Right atrium auricular region (tissue), 2 donors: ENCODE data around the gene ILDR2. TPM values are rescaled to one million over a fixed set of nuclear protein-coding genes. Genes with fewer than 3 reads are reported as not detected.

ENCODE experiments used
- DNase-seq: peaks from one replicate; pipeline ENCODE4 v3.0.0-alpha.2; 2019; ENCODE audit warnings: low spot score
- H3K27ac ChIP-seq, 2 donors: fragments of 200-600 bp; sonication (generic); 1 replicate in 1 of 2; 2 replicates in 1 of 2; pipeline ENCODE4 v1.5.1; 2016 to 2019
- H3K27me3 ChIP-seq, 2 donors: fragments of 200-600 bp; sonication (generic); one replicate each; pipeline versions ENCODE4 v1.5.1 to v1.6.0; 2017 to 2019
- H3K36me3 ChIP-seq: fragments of 200-600 bp; sonication (generic); one replicate; pipeline ENCODE4 v1.5.1; 2016
- H3K4me1 ChIP-seq, 2 donors: fragments of 200-600 bp; sonication (generic); one replicate each; pipeline versions ENCODE4 v1.5.1 to v1.6.0; 2017 to 2019
- H3K4me3 ChIP-seq, 2 donors: fragments of 200-600 bp; sonication (generic); 1 replicate in 1 of 2; 2 replicates in 1 of 2; pipeline ENCODE4 v1.5.1; 2017 to 2019; ENCODE audit warnings: mild to moderate bottlenecking in 1 of 2, moderate library complexity in 1 of 2
- H3K9me3 ChIP-seq, 2 donors: fragments of 200-600 bp; sonication (generic); one replicate each; pipeline ENCODE4 v1.5.1; 2019
- CTCF ChIP-seq, 2 donors: fragments of 200-600 bp; sonication (generic); IDR thresholded peaks; one replicate each; pipeline ENCODE4 v1.5.1; 2019; ENCODE audit warnings: antibody characterized with exemption in 2 of 2
- total RNA-seq, 2 donors: library from RNA; depleted of rRNA; stranded (reverse); fragments of >200 nt; gene quantifications; one replicate each; pipeline ENCODE4 v1.1.0, GENCODE V29; 2016

The ILDR2 gene
- total RNA-seq, 2 donors from 2014 or later, result 7.3 to 23.2 TPM

GRCh38 chr1:166910396-166910994 lies 64.8 kb downstream of the ILDR2 start:
- no peak overlapping the region for H3K4me3 ChIP-seq
- no peaks in the 10 kb centered on the region for H3K4me1 ChIP-seq
- H3K9me3 ChIP-seq, result peaks cover 0 to 9% of the 10 kb centered on the region in 2 donors
- TF ChIP-seq CTCF (IDR thresholded peaks at IDR 0.05), result peak; percentile 34 to 73
- H3K27ac ChIP-seq, result no peak overlapping the region
- no peaks in the 10 kb centered on the region for H3K27me3 ChIP-seq
- no peak for DNase-seq
- no peaks in the 10 kb centered on the region for H3K36me3 ChIP-seq

GRCh38 chr1:166908942-166909341 lies 66.4 kb downstream of the ILDR2 start:
- Histone ChIP-seq H3K27me3 (no peaks in the 10 kb centered on the region), H3K4me3 (no peak overlapping the region), H3K36me3 (no peaks in the 10 kb centered on the region), H3K27ac (no peak overlapping the region), H3K9me3 (peaks cover 0 to 9% of the 10 kb centered on the region in 2 donors), H3K4me1 (no peaks in the 10 kb centered on the region)
- DNase-seq, result no peak
- no peak for TF ChIP-seq CTCF (IDR thresholded peaks at IDR 0.05)

GRCh38 chr1:166907763-166908162 lies 67.6 kb downstream of the ILDR2 start:
- no peaks in the 10 kb centered on the region for H3K27me3 ChIP-seq
- H3K9me3 ChIP-seq, result peaks cover 0 to 9% of the 10 kb centered on the region in 2 donors
- no peaks in the 10 kb centered on the region for H3K4me1 ChIP-seq
- no peak overlapping the region for H3K4me3 ChIP-seq
- DNase-seq, result no peak
- TF ChIP-seq CTCF (IDR thresholded peaks at IDR 0.05), result no peak
- no peak overlapping the region for H3K27ac ChIP-seq
- no peaks in the 10 kb centered on the region for H3K36me3 ChIP-seq

GRCh38 chr1:166907051-166907450 lies 68.3 kb downstream of the ILDR2 start:
- no peaks in the 10 kb centered on the region for H3K4me1 ChIP-seq
- TF ChIP-seq CTCF (IDR thresholded peaks at IDR 0.05), result no peak
- H3K4me3 ChIP-seq, result no peak overlapping the region
- H3K36me3 ChIP-seq, result no peaks in the 10 kb centered on the region
- no peak overlapping the region for H3K27ac ChIP-seq
- DNase-seq, result no peak
- H3K9me3 ChIP-seq, result peaks cover 0 to 9% of the 10 kb centered on the region in 2 donors
- H3K27me3 ChIP-seq, result no peaks in the 10 kb centered on the region

- H3K27me3 ChIP-seq, result no peaks in the 10 kb centered on the region
- no peak overlapping the region for H3K4me3 ChIP-seq
- no peak for DNase-seq
- no peaks in the 10 kb centered on the region for H3K36me3 ChIP-seq
- H3K4me1 ChIP-seq, result no peaks in the 10 kb centered on the region
- TF ChIP-seq CTCF (IDR thresholded peaks at IDR 0.05), result no peak
- no peak overlapping the region for H3K27ac ChIP-seq
- H3K9me3 ChIP-seq, result peaks cover 0 to 6% of the 10 kb centered on the region in 2 donors
Measured at GRCh38 chr1:166906647-166907046, 68.7 kb downstream of the ILDR2 start.

- DNase-seq, result no peak
- H3K27ac ChIP-seq, result no peak overlapping the region
- H3K4me3 ChIP-seq, result no peak overlapping the region
- H3K9me3 ChIP-seq, result no peaks in the 10 kb centered on the region
- H3K4me1 ChIP-seq, result no peaks in the 10 kb centered on the region
- TF ChIP-seq CTCF (IDR thresholded peaks at IDR 0.05), result no peak
- no peaks in the 10 kb centered on the region for H3K36me3 ChIP-seq
- no peaks in the 10 kb centered on the region for H3K27me3 ChIP-seq
Measured at GRCh38 chr1:166905900-166906299, 69.4 kb downstream of the ILDR2 start.
